Ammon's horn (tissue), 1 donor: ENCODE results near the gene TXNRD2.
A peak's percentile ranks its signal among the peaks of the same experiment; 100 is the strongest.

Source experiments
- DNase-seq: peaks from one replicate; pipeline ENCODE4 v3.0.0-alpha.2; 2016; ENCODE audit warnings: low spot score

TXNRD2 gene

GRCh38 chr22:19875531-19876313 lies 65.9 kb downstream of the TXNRD2 start:
- no peak for DNase-seq

- DNase-seq = no peak
Measured at GRCh38 chr22:19875061-19875530, 66.5 kb downstream of the TXNRD2 start.

DNA sequence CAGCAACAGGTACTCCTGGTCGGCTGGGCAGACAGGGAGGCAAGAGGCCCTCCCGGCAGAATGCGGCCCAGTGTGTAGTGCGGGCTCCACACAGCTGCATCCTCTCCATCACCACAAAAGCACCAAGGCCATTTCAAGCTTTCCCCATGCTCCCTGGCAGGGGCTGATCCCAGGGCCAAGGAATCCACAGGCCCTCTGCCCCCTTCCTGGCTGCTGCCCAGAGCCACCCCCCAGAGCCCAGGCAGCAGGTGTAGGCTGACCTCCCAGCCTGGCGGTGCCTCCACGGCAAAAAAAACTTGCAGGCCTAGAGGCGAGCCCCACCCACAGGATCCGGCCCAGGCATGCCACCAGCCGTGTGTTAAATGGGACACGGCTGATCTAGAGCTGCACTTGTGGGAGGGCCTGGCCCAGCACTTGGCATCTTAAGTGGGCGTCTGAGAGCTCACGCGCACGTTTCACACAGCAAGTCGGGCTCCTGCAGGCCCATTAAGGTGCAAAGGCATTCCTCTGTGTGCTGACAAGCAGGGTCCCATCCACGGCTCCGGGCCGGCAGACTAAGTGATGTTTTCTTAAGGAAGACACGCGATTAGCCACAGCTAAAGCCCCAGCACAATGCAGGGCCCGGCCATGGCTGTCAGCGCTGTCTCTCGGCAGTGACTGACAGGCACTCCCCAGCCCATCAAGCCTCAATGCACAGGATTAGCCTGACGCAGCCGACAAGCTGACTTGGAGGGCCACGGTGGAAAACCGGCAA lies 67.1 kb downstream of the TXNRD2 start:
- no peak for DNase-seq

GRCh38 chr22:19873960-19874306 lies 67.7 kb downstream of the TXNRD2 start:
- DNase-seq = no peak

- no peak for DNase-seq
Measured at GRCh38 chr22:19873138-19873959, 68.3 kb downstream of the TXNRD2 start.

DNA sequence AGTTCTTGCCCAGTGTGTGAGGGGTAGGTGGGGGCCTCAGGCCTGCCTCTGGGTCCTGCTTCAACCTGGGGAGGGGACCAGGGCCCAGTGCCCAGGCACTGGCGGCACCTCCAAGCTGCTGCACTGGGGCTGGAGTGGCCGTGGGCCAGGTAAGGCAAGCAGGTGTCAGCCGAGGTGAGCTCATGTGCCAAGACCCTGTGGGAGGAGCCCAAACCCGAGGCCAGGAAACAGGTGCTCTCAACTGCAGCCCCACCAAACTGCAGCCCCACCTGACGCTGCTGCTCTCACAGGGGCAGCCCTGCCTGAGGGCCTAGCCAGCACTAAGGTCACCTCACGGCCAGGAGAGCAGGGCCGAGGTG lies 68.9 kb downstream of the TXNRD2 start:
- DNase-seq = no peak

DNA sequence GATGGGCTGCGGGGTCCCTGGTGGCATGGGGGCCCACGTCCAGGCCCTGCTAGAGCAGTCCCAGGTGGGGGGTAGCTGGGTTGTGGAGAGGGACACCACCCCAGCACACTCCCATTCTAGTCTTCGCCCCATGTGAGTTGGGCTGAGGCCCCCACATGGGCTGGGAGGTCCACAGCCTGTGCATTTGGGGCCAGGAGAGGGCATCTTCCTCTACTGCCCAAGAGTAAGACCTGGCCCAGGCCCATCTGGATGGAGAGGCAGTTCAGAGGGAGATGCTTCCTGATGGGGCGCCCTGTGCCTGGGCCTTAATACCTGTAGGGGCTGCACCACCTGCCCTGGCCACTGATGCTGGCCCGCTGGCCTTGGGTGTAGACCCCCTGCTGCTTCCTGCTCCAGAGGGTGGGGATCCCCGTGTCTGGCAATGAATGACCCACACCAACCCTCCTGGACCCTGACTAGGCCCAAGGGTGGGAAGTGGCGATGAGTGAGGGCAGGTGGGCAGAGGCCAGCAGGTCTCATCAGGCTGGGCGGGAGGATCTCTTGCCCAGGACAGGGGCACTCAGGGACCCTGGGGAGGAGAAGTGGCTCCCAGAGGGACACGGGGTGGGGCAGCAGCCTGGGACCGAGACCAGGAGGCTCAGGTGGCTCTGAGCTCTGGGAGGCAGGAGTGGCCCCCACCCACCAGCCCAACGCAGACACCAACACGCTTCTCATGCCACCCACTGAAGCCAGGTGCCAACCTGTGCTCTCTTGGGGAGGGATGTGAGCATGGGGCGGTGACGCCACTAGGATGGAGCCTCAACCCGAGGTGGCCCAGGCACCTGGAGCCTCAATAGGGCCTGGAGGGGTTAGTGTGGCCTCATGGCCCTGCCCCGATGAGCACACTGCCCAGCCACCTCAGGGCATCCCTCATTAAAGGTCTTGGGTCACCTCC lies 69.5 kb downstream of the TXNRD2 start:
- DNase-seq = no peak

DNA sequence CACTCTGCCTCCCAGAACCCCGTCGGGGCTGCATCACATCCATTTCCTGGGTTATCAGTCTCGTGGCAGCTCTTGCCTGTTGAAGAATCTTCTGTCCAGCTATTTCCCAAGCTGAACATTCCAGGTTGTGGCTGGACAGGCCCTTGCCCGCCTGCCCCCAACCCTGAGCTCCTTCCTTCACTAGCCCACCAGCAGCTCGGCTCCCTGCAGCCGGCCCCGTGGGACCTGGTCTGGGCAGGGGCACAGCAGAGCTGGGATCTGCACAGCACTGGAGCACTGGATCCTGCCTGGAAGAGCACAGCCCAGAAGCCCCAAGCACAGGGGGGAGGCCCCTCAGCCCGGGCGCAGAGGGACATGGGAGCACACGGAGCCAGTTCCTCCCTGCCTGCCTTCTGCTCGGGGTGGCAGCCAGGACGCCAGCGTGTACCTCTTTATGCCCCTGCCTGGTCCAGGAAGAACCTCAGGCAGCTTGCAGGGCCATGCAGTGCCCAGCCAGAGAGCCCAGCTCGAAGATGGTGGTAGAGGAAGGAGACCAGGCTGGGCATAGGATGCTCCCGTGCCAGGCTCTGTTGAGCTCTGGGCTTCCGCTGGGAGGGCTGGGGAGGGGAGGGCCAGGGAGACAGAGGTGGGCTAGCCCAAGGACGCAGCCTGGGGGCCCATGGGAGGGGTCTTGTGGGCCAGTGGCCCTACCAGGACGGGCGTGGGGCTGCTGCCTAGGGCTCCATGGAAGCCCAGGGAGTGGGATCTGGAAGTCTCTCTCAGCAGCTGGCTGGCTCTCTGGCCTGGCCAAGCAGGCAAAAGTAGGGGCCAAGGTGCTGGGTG lies 70.4 kb downstream of the TXNRD2 start:
- DNase-seq = no peak

DNA sequence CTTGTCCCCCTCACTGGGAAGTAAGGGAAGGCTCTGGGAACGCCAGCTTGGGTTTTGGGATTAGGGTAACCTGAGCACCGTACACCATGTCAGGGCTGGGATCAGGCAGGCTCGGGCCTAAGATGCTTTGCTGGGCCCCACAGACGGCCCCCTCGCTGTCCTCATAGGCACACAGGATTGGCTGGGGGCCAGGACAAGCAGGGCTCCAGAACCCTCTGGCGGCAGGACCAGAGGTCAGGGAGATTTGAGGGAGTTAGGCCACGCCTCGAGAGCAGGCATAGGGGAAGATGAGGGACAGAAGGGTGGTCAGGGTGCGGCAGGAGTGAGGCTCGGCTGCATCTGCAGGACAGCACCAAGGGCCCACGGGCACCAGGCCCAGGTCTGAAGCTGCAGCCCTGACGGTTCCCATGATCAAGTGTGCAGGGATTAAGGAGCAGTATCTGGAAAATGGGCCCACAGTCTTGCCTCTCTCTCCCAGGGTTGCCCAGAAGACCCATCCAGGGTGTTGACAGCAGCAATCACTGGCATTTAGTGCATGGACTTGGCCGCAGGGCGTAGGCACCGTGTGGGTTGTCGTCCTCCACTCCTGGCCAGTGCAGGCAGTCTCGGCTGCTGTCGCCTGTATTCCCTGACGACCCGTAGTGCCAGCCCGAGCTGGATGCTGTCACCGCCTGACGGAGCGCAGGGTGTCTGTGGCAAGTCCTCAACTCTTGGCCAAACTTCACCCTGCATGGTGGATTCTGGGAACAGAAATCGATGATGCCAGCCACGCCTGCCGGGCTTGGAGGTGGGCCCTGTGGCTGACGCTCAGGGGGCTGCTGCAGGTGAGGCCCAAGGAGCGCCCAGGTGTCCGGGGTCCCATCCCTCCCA lies 71.2 kb downstream of the TXNRD2 start:
- no peak for DNase-seq

- no peak for DNase-seq
Measured at GRCh38 chr22:19869497-19870152, 72.0 kb downstream of the TXNRD2 start.

- peak; percentile 66 for DNase-seq
Measured at GRCh38 chr22:19868773-19869471, 72.7 kb downstream of the TXNRD2 start.

DNA sequence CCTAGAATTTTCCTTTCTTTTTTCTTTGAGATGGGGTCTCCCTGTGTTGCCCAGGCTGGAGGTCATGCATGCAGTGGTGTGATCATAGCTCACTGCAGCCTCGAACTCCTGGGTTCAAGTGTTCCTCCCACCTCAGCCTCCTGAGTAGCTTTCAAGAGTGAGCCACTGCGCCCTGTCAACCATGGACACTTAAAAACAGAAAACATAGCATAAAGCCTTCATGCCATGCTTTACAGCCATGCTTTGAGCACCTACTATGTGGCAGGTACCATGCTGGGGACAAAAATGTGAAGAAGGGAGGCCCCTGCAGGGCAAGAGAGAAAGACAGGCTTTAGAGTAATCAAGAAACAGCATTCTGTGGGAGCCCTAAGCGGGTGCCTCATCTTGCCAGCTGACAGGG lies 73.3 kb downstream of the TXNRD2 start:
- no peak for DNase-seq

GRCh38 chr22:19867617-19868016 lies 74.0 kb downstream of the TXNRD2 start:
- no peak for DNase-seq

- DNase-seq = no peak
Measured at GRCh38 chr22:19866665-19867009, 75.0 kb downstream of the TXNRD2 start.

GRCh38 chr22:19865141-19865829 lies 76.3 kb downstream of the TXNRD2 start:
- no peak for DNase-seq

- no peak for DNase-seq
Measured at GRCh38 chr22:19864538-19865106, 77.0 kb downstream of the TXNRD2 start.

DNA sequence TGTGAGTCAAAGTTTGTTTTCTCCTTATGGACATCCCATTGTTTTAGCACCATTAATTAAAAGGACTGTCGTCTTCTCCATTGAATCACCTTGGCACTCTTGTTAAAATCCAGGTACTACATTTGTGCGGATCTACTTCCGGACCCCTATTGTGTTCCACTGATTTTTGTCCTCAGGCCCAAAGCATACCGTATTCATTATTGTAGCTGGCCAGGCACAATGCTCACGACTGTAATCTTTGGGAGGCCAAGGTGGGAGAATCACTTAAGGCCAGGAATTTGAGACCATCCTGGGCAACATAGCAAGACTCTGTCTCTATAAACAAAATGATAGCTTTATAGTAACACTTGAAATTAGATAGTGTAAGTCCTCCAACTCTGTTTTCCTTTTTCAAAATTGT lies 78.0 kb downstream of the TXNRD2 start:
- DNase-seq = no peak
